GM12873 (cell line): ENCODE results near the gene MCCC1.

Experiments used
- CTCF ChIP-seq: IDR thresholded peaks from 2 replicates; pipeline ENCODE4 v1.5.1; 2012; ENCODE audit warnings: low read depth, mild to moderate bottlenecking, moderate library complexity, low read length, control low read depth; ENCODE audit not compliant: insufficient read depth; ENCODE audit errors: missing control alignments

The MCCC1 gene

GRCh38 chr3:183080628-183081027, 18.7 kb downstream of the MCCC1 start:
- TF ChIP-seq CTCF, result no peak

- no peak for TF ChIP-seq CTCF
These were observed 24.4 kb downstream of the MCCC1 start for GRCh38 chr3:183074881-183075280.

- no peak for TF ChIP-seq CTCF
These were observed 25.0 kb downstream of the MCCC1 start for GRCh38 chr3:183074261-183074660.

GRCh38 chr3:183073839-183074238, 25.5 kb downstream of the MCCC1 start:
- no peak for TF ChIP-seq CTCF

GRCh38 chr3:183070892-183071291, 28.4 kb downstream of the MCCC1 start:
- no peak for TF ChIP-seq CTCF

- no peak for TF ChIP-seq CTCF
These were observed 30.2 kb downstream of the MCCC1 start for GRCh38 chr3:183069086-183069485.

- no peak for TF ChIP-seq CTCF
These were observed 34.8 kb downstream of the MCCC1 start for GRCh38 chr3:183064475-183064874.
